HEK293 (cell line): ENCODE results near the gene RPS15.

Experiments used
- CTCF ChIA-PET: fragments of 350-600 bp; formaldehyde crosslinking; extraction: SDS; loops from one replicate; lab custom pipeline; 2021; ENCODE audit warnings: antibody characterized with exemption; lab: Yijun Ruan, JAX
- POLR2A ChIA-PET: fragments of 300-600 bp; formaldehyde crosslinking; extraction: SDS; loops from one replicate; lab custom pipeline; 2020; ENCODE audit warnings: antibody characterized with exemption, inconsistent platforms; lab: Yijun Ruan, JAX
- H3K27ac ChIP-seq: fragments of 200-500 bp; sonication (Bioruptor generic); 2 replicates; pipeline ENCODE4 v1.5.1; 2014; ENCODE audit warnings: low read depth, low read length, control low read depth, inconsistent platforms; ENCODE audit errors: extremely low read depth
- H3K36me3 ChIP-seq, 2 experiments: fragments of 200-500 bp in 1 of 2; sonication (Bioruptor generic) in 1 of 2; 1 replicate in 1 of 2; 2 replicates in 1 of 2; pipeline ENCODE4 v1.5.1; 2014 to 2017; ENCODE audit warnings: inconsistent platforms in 2 of 2, low read length in 2 of 2; ENCODE audit not compliant: control insufficient read depth in 2 of 2, insufficient read depth in 1 of 2
- H3K4me1 ChIP-seq: fragments of 200-500 bp; sonication (Bioruptor generic); 2 replicates; pipeline ENCODE4 v1.5.1; 2014; ENCODE audit warnings: mild to moderate bottlenecking, low read length, inconsistent platforms; ENCODE audit not compliant: control insufficient read depth, insufficient read depth
- H3K4me3 ChIP-seq: 2 replicates; pipeline ENCODE4 v1.5.1; 2011; ENCODE audit warnings: low read depth, mild to moderate bottlenecking, control low read depth, low read length, moderate library complexity
- H3K9me3 ChIP-seq: fragments of 200-500 bp; sonication (Bioruptor generic); 2 replicates; pipeline ENCODE4 v1.5.1; 2014; ENCODE audit warnings: low read depth, low read length, inconsistent platforms; ENCODE audit not compliant: control insufficient read depth, insufficient read depth
- EGR2 ChIP-seq: fragments of 450-650 bp; formaldehyde crosslinking; IDR thresholded peaks from 2 replicates; pipeline ENCODE4 v1.5.1; 2016; ENCODE audit warnings: low read depth, missing biosample characterization, missing genetic modification characterization
- GLIS1 ChIP-seq: fragments of 450-650 bp; formaldehyde crosslinking; IDR thresholded peaks from 2 replicates; pipeline ENCODE4 v1.5.1; 2016; ENCODE audit warnings: missing biosample characterization, missing genetic modification characterization
- KLF8 ChIP-seq: fragments of 450-650 bp; formaldehyde crosslinking; IDR thresholded peaks from 2 replicates; pipeline ENCODE4 v1.5.1; 2016; ENCODE audit warnings: missing biosample characterization, missing genetic modification characterization
- KLF9 ChIP-seq: fragments of 450-650 bp; formaldehyde crosslinking; IDR thresholded peaks from 2 replicates; pipeline ENCODE4 v1.5.1; 2016; ENCODE audit warnings: missing biosample characterization, missing genetic modification characterization, low read depth
- PRDM2 ChIP-seq: fragments of 450-650 bp; formaldehyde crosslinking; IDR thresholded peaks from 2 replicates; pipeline ENCODE4 v1.5.1; 2016; ENCODE audit warnings: missing biosample characterization, missing genetic modification characterization, borderline replicate concordance
- TRIM28 ChIP-seq: IDR thresholded peaks from 2 replicates; pipeline ENCODE4 v1.6.1; 2011; ENCODE audit warnings: low read length, control low read depth, borderline replicate concordance
- ZFHX2 ChIP-seq: fragments of 450-650 bp; formaldehyde crosslinking; conservative IDR thresholded peaks from 2 replicates; pipeline ENCODE4 v1.5.1; 2016; ENCODE audit warnings: missing biosample characterization, missing genetic modification characterization
- ZNF132 ChIP-seq: fragments of 450-650 bp; formaldehyde crosslinking; IDR thresholded peaks from 2 replicates; pipeline ENCODE4 v1.5.1; 2017; ENCODE audit warnings: missing biosample characterization, missing genetic modification characterization, borderline replicate concordance
- ZNF341 ChIP-seq: fragments of 450-650 bp; formaldehyde crosslinking; IDR thresholded peaks from 2 replicates; pipeline ENCODE4; 2016; ENCODE audit warnings: low read depth, missing biosample characterization, missing genetic modification characterization
- ZNF521 ChIP-seq: fragments of 450-650 bp; formaldehyde crosslinking; IDR thresholded peaks from 2 replicates; pipeline ENCODE4 v1.5.1; 2017; ENCODE audit warnings: missing biosample characterization, mild to moderate bottlenecking, missing genetic modification characterization
- ZNF580 ChIP-seq: fragments of 450-650 bp; formaldehyde crosslinking; IDR thresholded peaks from 2 replicates; pipeline ENCODE4 v1.5.1; 2016; ENCODE audit warnings: missing biosample characterization, missing genetic modification characterization
- ZNF639 ChIP-seq: fragments of 450-650 bp; formaldehyde crosslinking; IDR thresholded peaks from 2 replicates; pipeline ENCODE4 v1.5.1; 2016; ENCODE audit warnings: missing biosample characterization, missing genetic modification characterization
- ZNF701 ChIP-seq: fragments of 450-650 bp; formaldehyde crosslinking; IDR thresholded peaks from 2 replicates; pipeline ENCODE4 v1.5.1; 2016; ENCODE audit warnings: missing biosample characterization, missing genetic modification characterization
- ZSCAN16 ChIP-seq: fragments of 450-650 bp; formaldehyde crosslinking; IDR thresholded peaks from 2 replicates; pipeline ENCODE4 v1.5.1; 2016; ENCODE audit warnings: missing biosample characterization, missing genetic modification characterization
- TF ChIP-seq, protein P1 (sequence below): fragments of 450-650 bp; formaldehyde crosslinking; IDR thresholded peaks from 2 replicates; pipeline ENCODE4 v1.5.1; 2016; ENCODE audit warnings: missing biosample characterization, missing genetic modification characterization, low read depth
- TF ChIP-seq, protein P2 (sequence below): fragments of 450-650 bp; formaldehyde crosslinking; IDR thresholded peaks from 2 replicates; pipeline ENCODE4 v1.5.1; 2016; ENCODE audit warnings: missing biosample characterization, missing genetic modification characterization
- TF ChIP-seq, protein P3 (sequence below): fragments of 450-650 bp; formaldehyde crosslinking; IDR thresholded peaks from 2 replicates; pipeline ENCODE4; 2016; ENCODE audit warnings: missing biosample characterization, missing genetic modification characterization

Gene RPS15

GRCh38 chr19:1397838-1398237 lies 40.4 kb upstream of the RPS15 start (continued):
- TF ChIP-seq PRDM2 (tag by site-specific recombination) (no peak), ZSCAN16 (tag by site-specific recombination) (no peak), ZNF521 (tag by site-specific recombination) (no peak), KLF9 (tag by site-specific recombination) (0 out of 2 replicates have a peak, but pooled peaks have one; percentile 8), ZNF580 (tag by site-specific recombination) (0 out of 2 replicates have a peak, but pooled peaks have one; percentile 34), ZNF639 (tag by site-specific recombination) (peak; percentile 76; the same call in 1 of the 2 replicates), TRIM28 (no peak), ZNF341 (tag by site-specific recombination) (peak; percentile 66), KLF8 (tag by site-specific recombination) (peak; percentile 83; the same call in 1 of the 2 replicates)

DNA sequence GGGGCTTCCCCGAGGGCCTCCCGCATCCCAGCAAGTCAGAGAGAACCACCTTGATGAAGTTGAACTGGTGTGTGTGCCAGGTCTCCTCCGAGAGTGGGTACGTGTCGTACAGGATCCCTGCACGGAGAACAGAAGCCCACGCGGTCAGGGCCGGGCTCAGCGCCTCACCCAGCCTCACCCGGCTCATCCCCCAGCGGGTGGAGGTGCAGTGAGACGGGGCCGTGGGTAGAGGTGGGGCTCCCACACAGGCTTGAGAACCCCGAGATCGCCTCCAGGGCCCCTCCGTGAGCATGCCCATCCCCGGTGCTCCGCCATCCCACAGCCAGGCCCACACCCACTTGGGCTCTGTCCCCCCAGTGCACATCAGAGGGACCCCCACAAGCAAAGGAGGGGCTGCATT lies 39.1 kb upstream of the RPS15 start:
- peaks cover 0 to 24% of the 10 kb centered on the region in 2 experiments; a peak in 1 of 3 replicates for H3K36me3 ChIP-seq
- TF ChIP-seq, protein P1, sequence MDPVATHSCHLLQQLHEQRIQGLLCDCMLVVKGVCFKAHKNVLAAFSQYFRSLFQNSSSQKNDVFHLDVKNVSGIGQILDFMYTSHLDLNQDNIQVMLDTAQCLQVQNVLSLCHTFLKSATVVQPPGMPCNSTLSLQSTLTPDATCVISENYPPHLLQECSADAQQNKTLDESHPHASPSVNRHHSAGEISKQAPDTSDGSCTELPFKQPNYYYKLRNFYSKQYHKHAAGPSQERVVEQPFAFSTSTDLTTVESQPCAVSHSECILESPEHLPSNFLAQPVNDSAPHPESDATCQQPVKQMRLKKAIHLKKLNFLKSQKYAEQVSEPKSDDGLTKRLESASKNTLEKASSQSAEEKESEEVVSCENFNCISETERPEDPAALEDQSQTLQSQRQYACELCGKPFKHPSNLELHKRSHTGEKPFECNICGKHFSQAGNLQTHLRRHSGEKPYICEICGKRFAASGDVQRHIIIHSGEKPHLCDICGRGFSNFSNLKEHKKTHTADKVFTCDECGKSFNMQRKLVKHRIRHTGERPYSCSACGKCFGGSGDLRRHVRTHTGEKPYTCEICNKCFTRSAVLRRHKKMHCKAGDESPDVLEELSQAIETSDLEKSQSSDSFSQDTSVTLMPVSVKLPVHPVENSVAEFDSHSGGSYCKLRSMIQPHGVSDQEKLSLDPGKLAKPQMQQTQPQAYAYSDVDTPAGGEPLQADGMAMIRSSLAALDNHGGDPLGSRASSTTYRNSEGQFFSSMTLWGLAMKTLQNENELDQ (tag by site-specific recombination): no peak
- TF ChIP-seq EGR2 (tag by site-specific recombination): 0 out of 2 replicates have a peak, but pooled peaks have one; percentile 27
- TF ChIP-seq, protein P2, sequence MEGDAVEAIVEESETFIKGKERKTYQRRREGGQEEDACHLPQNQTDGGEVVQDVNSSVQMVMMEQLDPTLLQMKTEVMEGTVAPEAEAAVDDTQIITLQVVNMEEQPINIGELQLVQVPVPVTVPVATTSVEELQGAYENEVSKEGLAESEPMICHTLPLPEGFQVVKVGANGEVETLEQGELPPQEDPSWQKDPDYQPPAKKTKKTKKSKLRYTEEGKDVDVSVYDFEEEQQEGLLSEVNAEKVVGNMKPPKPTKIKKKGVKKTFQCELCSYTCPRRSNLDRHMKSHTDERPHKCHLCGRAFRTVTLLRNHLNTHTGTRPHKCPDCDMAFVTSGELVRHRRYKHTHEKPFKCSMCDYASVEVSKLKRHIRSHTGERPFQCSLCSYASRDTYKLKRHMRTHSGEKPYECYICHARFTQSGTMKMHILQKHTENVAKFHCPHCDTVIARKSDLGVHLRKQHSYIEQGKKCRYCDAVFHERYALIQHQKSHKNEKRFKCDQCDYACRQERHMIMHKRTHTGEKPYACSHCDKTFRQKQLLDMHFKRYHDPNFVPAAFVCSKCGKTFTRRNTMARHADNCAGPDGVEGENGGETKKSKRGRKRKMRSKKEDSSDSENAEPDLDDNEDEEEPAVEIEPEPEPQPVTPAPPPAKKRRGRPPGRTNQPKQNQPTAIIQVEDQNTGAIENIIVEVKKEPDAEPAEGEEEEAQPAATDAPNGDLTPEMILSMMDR (tag by site-specific recombination): no peak
- TF ChIP-seq GLIS1 (tag by site-specific recombination): peak; percentile 1; the same call in 1 of the 2 replicates
- no peak for TF ChIP-seq ZNF639 (tag by site-specific recombination)
- no peak for TF ChIP-seq ZNF132 (tag by site-specific recombination)
- TF ChIP-seq ZNF580 (tag by site-specific recombination): no peak
- TF ChIP-seq, protein P3, sequence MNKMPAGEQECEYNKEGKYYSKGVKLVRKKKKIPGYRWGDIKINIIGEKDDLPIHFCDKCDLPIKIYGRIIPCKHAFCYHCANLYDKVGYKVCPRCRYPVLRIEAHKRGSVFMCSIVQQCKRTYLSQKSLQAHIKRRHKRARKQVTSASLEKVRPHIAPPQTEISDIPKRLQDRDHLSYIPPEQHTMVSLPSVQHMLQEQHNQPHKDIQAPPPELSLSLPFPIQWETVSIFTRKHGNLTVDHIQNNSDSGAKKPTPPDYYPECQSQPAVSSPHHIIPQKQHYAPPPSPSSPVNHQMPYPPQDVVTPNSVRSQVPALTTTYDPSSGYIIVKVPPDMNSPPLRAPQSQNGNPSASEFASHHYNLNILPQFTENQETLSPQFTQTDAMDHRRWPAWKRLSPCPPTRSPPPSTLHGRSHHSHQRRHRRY (tag by site-specific recombination): no peak
- peak; percentile 22 for TF ChIP-seq ZFHX2 (tag by site-specific recombination)
- TF ChIP-seq ZNF701 (tag by site-specific recombination): no peak
- no peaks in the 10 kb centered on the region for H3K9me3 ChIP-seq
- CTCF ChIA-PET: no interaction called here
- no peak overlapping the region for H3K4me3 ChIP-seq
- POLR2A ChIA-PET: interaction anchor here (2.4 kb wide), 1 partner anchor 130 kb away, joined by 7 read pairs; the partner anchor contains the start of gene CIRBP
- H3K27ac ChIP-seq: no peak overlapping the region
- no peaks in the 10 kb centered on the region for H3K4me1 ChIP-seq
